ENCODE results near the gene SCFD2.

GRCh38 chr4:52982946-52983340 lies 382.9 kb downstream of the SCFD2 start:
- TF ChIP-seq CTCF (conservative IDR thresholded peaks at IDR 0.05; ENCODE audit: low read depth, low read length) (0 out of 2 replicates have a peak, but pooled peaks have one; percentile 8), EZH2 (IDR thresholded peaks at IDR 0.05; ENCODE audit: low read length, unreplicated experiment) (no peak), EZH2phosphoT487 (IDR thresholded peaks at IDR 0.05; ENCODE audit: borderline replicate concordance, low read length) (no peak)

Data from PC-3 (cell line).